ENCODE results near the gene ID2. TPM values are rescaled to one million over a fixed set of nuclear protein-coding genes. Genes with fewer than 3 reads are reported as not detected.

The ID2 gene
- total RNA-seq, 2 experiments from 2014 or later = 171 to 213 TPM

GRCh38 chr2:8680822-8681760, 765 bp upstream of the ID2 start:
- H3K4me3 Mint-ChIP-seq = peak overlapping the region; percentile 98
- peaks cover 28% of the 10 kb centered on the region for H3K36me3 Mint-ChIP-seq (ENCODE audit: low read depth)
- H3K27me3 Mint-ChIP-seq = peaks cover 12% of the 10 kb centered on the region
- H3K4me1 Mint-ChIP-seq = peaks cover 32% of the 10 kb centered on the region
- H3K9me3 Mint-ChIP-seq (ENCODE audit: low read depth) = no peaks in the 10 kb centered on the region
- CTCF ChIA-PET = interaction anchor here (0.7 to 1.5 kb wide), 10 partner anchors 54 to 279 kb away, joined by 3 to 5 read pairs (median 3); no protein-coding TSS in a partner anchor
- ATAC-seq = peak; percentile 22
- POLR2A ChIA-PET = interaction anchor here (0.6 to 2.9 kb wide), 35 partner anchors 8 to 1031 kb away, joined by 3 to 103 read pairs (median 5); partner anchors contain the start of gene YWHAQ
- H3K27ac Mint-ChIP-seq = peak overlapping the region; percentile 87
- intact Hi-C loops (cut with DNase I, micrococcal nuclease) = loop anchor here (1.0 to 10.0 kb wide), 23 partner anchors 73 to 1846 kb away; partner anchors contain the start of genes MBOAT2 (in 1 of the 2), ODC1 (in 1 of the 2) and RRM2 (in 1 of the 2)
- DNase-seq = peak; percentile 95

DNA sequence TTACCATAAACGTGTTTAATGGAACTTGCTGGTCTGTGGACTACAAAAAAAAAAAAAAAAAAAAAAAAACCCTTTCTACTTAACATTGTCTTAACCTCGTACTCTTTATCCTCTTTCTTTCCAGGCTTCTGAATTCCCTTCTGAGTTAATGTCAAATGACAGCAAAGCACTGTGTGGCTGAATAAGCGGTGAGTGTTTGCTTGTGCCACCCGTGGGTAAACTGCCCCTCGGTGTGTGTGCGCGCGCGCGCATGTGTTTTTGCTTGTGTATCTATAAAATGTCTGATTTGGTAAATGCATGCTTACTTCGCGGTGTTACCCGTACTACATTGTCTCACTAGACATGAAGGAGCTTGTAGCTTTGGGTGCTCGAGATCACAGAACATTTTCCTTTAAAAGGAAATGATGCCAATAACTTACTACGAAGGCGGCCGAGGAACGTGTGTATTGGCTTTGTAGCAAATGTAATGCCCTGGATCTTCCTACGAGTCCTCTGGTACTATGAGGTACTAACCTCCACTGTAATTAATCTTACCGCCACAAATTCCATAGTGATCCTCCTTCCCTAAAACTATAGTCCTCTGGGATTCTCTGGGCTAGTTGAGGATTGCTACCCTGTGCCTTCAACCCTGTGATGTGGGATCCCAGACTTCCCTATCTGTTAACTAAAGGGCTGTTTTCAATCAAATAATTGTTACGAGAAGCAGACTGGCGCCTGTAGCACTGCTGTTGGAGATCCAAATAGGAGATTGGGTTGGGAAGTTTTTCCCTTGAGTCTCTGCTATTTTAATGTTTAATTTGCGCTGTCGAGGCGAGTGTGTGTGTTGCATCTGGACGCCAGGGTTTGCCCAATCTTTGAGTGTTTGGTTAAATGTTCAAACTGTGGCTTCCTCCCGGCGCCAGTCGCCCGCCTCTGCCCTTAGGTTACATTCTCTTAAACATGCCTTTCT, 1.1 kb downstream of the ID2 start:
- intact Hi-C loops (cut with DNase I, micrococcal nuclease) = loop anchor here (1.0 to 10.0 kb wide), 17 partner anchors 196 to 1848 kb away; partner anchors contain the start of genes CPSF3 (in 1 of the 2), ITGB1BP1 (in 1 of the 2), MBOAT2 (in 1 of the 2) and ODC1 (in 1 of the 2)
- peak overlapping the region; percentile 97 for H3K27ac Mint-ChIP-seq
- ATAC-seq (no peak), DNase-seq (peak; percentile 69)
- POLR2A ChIA-PET = interaction anchor here (0.5 to 2.9 kb wide), 14 partner anchors 10 to 857 kb away, joined by 3 to 103 read pairs (median 6); no protein-coding TSS in a partner anchor
- CTCF ChIA-PET = interaction anchor here (0.6 to 1.3 kb wide), 6 partner anchors 14 to 1255 kb away, joined by 3 to 4 read pairs (median 3); no protein-coding TSS in a partner anchor
- H3K27me3 Mint-ChIP-seq = peaks cover under 1% of the 10 kb centered on the region
- H3K4me3 Mint-ChIP-seq = peak overlapping the region; percentile 98
- H3K4me1 Mint-ChIP-seq = peaks cover 26% of the 10 kb centered on the region
- H3K36me3 Mint-ChIP-seq (ENCODE audit: low read depth) = peaks cover 28% of the 10 kb centered on the region
- no peaks in the 10 kb centered on the region for H3K9me3 Mint-ChIP-seq (ENCODE audit: low read depth)

GRCh38 chr2:8684540-8684877, 2.7 kb downstream of the ID2 start:
- ChIA-PET CTCF (interaction anchor here (0.6 to 1.0 kb wide), 8 partner anchors 102 to 1256 kb away, joined by 3 read pairs; no protein-coding TSS in a partner anchor), POLR2A (interaction anchor here (0.6 to 1.8 kb wide), 17 partner anchors 76 to 1218 kb away, joined by 3 to 25 read pairs (median 4); no protein-coding TSS in a partner anchor)
- Mint-ChIP-seq H3K27ac (peak overlapping the region; percentile 92), H3K27me3 (peaks cover 2% of the 10 kb centered on the region), H3K4me3 (peak overlapping the region; percentile 98), H3K36me3 (ENCODE audit: low read depth) (peaks cover 30% of the 10 kb centered on the region), H3K4me1 (peaks cover 20% of the 10 kb centered on the region), H3K9me3 (ENCODE audit: low read depth) (no peaks in the 10 kb centered on the region)
- intact Hi-C loops (cut with DNase I, micrococcal nuclease) = loop anchor here (1.0 to 10.0 kb wide), 19 partner anchors 197 to 1850 kb away; partner anchors contain the start of genes MBOAT2 (in 1 of the 2), ODC1 (in 1 of the 2) and RRM2 (in 1 of the 2)
- DNase-seq = peak; percentile 69
- ATAC-seq = peak; percentile 18

- peak; percentile 3 for ATAC-seq
- DNase-seq = peak; percentile 78
- ChIA-PET CTCF (interaction anchor here (0.6 to 1.0 kb wide), 8 partner anchors 103 to 1257 kb away, joined by 3 read pairs; no protein-coding TSS in a partner anchor), POLR2A (interaction anchor here (0.7 to 1.8 kb wide), 12 partner anchors 77 to 837 kb away, joined by 3 to 25 read pairs (median 6); no protein-coding TSS in a partner anchor)
- Mint-ChIP-seq H3K9me3 (ENCODE audit: low read depth) (no peaks in the 10 kb centered on the region), H3K4me3 (peak overlapping the region; percentile 98), H3K36me3 (ENCODE audit: low read depth) (peaks cover 30% of the 10 kb centered on the region), H3K4me1 (peaks cover 14% of the 10 kb centered on the region), H3K27ac (peak overlapping the region; percentile 92), H3K27me3 (peaks cover 3% of the 10 kb centered on the region)
- intact Hi-C loops (cut with DNase I, micrococcal nuclease) = loop anchor here (1.0 to 10.0 kb wide), 26 partner anchors 198 to 1850 kb away; partner anchors contain the start of genes MBOAT2 (in 1 of the 2), ODC1 (in 1 of the 2) and RRM2 (in 1 of the 2)
These were observed 3.2 kb downstream of the ID2 start for GRCh38 chr2:8684878-8685696.

GRCh38 chr2:8685697-8686358, 4.0 kb downstream of the ID2 start:
- peak overlapping the region; percentile 55 for H3K27ac Mint-ChIP-seq
- DNase-seq = peak; percentile 87
- CTCF ChIA-PET = no interaction called here
- H3K4me3 Mint-ChIP-seq = peak overlapping the region; percentile 53
- peaks cover 30% of the 10 kb centered on the region for H3K36me3 Mint-ChIP-seq (ENCODE audit: low read depth)
- intact Hi-C loops (cut with DNase I, micrococcal nuclease) = loop anchor here (1.0 to 10.0 kb wide), 16 partner anchors 205 to 1851 kb away; no protein-coding TSS in a partner anchor
- no peaks in the 10 kb centered on the region for H3K9me3 Mint-ChIP-seq (ENCODE audit: low read depth)
- ATAC-seq = peak; percentile 11
- H3K4me1 Mint-ChIP-seq = peaks cover 7% of the 10 kb centered on the region
- peaks cover 3% of the 10 kb centered on the region for H3K27me3 Mint-ChIP-seq
- POLR2A ChIA-PET = interaction anchor here (1.0 to 1.8 kb wide), 5 partner anchors 143 to 394 kb away, joined by 3 to 25 read pairs (median 7); no protein-coding TSS in a partner anchor

GRCh38 chr2:8691859-8692437, 10.1 kb downstream of the ID2 start:
- ChIA-PET CTCF (interaction anchor here (0.9 kb wide), 1 partner anchor 767 kb away, joined by 3 read pairs; no protein-coding TSS in a partner anchor), POLR2A (interaction anchor here (0.7 kb wide), 1 partner anchor 30 kb away, joined by 4 read pairs; no protein-coding TSS in a partner anchor)
- H3K27me3 Mint-ChIP-seq = peaks cover 21% of the 10 kb centered on the region
- intact Hi-C loops (cut with DNase I, micrococcal nuclease) = loop anchor here (2.0 kb wide), 2 partner anchors 69 to 295 kb away; no protein-coding TSS in a partner anchor
- ATAC-seq (no peak), DNase-seq (no peak)
- no peaks in the 10 kb centered on the region for H3K4me1 Mint-ChIP-seq
- H3K4me3 Mint-ChIP-seq = no peak overlapping the region
- peaks cover 2% of the 10 kb centered on the region for H3K36me3 Mint-ChIP-seq (ENCODE audit: low read depth)
- no peaks in the 10 kb centered on the region for H3K9me3 Mint-ChIP-seq (ENCODE audit: low read depth)
- no peak overlapping the region for H3K27ac Mint-ChIP-seq

- Mint-ChIP-seq H3K9me3 (ENCODE audit: low read depth) (no peaks in the 10 kb centered on the region), H3K27ac (no peak overlapping the region), H3K4me1 (no peaks in the 10 kb centered on the region), H3K4me3 (no peak overlapping the region), H3K36me3 (ENCODE audit: low read depth) (peaks cover 2% of the 10 kb centered on the region), H3K27me3 (peaks cover 21% of the 10 kb centered on the region)
- DNase-seq (no peak), ATAC-seq (no peak)
- POLR2A ChIA-PET = interaction anchor here (1.1 kb wide), 1 partner anchor 11 kb away, joined by 3 read pairs; the partner anchor contains the start of gene ID2
- intact Hi-C loops (cut with DNase I, micrococcal nuclease) = loop anchor here (1.0 to 2.0 kb wide), 3 partner anchors 68 to 294 kb away; no protein-coding TSS in a partner anchor
- CTCF ChIA-PET = interaction anchor here (0.5 to 1.4 kb wide), 16 partner anchors 8 to 1596 kb away, joined by 3 to 4 read pairs (median 3); no protein-coding TSS in a partner anchor
These were observed 10.9 kb downstream of the ID2 start for GRCh38 chr2:8692783-8693156.

DNA sequence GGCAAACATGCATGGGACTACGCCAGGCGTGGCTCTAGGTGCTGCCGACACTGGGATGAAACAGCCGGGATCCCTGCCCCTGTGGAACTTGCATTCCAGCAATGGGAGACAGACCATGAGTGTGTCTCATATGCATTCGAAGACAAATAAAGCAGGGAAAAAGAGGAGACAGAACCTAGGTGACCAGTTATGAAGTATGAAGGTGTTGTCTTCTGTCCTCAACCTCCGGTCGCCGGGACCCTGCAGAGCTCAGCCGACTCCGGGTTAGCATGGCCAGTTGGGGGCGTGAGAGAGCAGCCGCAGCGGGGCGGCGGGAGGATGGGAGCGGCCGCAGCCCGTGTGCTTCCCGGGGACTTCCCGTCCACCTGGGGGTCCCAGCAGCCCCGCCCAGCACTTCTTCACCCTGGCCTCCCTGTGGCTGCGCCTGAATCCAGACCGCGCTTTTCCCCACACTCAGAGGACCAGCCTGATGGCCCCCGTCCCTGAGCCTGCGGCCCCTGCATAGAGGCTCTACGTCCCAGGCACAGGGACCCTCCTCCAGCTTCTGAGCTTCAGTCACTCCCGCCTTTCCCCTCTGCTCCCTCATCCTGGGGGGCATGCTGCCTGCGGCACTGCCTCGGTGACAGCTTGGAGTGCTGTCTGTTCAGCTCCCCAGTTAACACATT, 11.4 kb downstream of the ID2 start:
- H3K27ac Mint-ChIP-seq = no peak overlapping the region
- ChIA-PET POLR2A (interaction anchor here (1.1 kb wide), 1 partner anchor 11 kb away, joined by 3 read pairs; the partner anchor contains the start of gene ID2), CTCF (interaction anchor here (0.5 to 1.4 kb wide), 15 partner anchors 8 to 1596 kb away, joined by 3 to 4 read pairs (median 3); no protein-coding TSS in a partner anchor)
- no peak overlapping the region for H3K4me3 Mint-ChIP-seq
- no peaks in the 10 kb centered on the region for H3K4me1 Mint-ChIP-seq
- intact Hi-C loops (cut with DNase I, micrococcal nuclease) = loop anchor here (1.0 to 2.0 kb wide), 3 partner anchors 68 to 294 kb away; no protein-coding TSS in a partner anchor
- DNase-seq (peak; percentile 75), ATAC-seq (peak; percentile 84)
- H3K27me3 Mint-ChIP-seq = peaks cover 21% of the 10 kb centered on the region
- peaks cover 2% of the 10 kb centered on the region for H3K36me3 Mint-ChIP-seq (ENCODE audit: low read depth)
- H3K9me3 Mint-ChIP-seq (ENCODE audit: low read depth) = no peaks in the 10 kb centered on the region
